Tibial nerve (tissue), 4 donors: ENCODE data around the gene BDH2. TPM values are rescaled to one million over a fixed set of nuclear protein-coding genes. Genes with fewer than 3 reads are reported as not detected.

Experiments
- DNase-seq, 2 donors: peaks; one replicate each; pipeline ENCODE4 v3.0.0-alpha.2; 2019; ENCODE audit warnings: low spot score in 2 of 2
- H3K27ac ChIP-seq, 4 donors: fragments of 200-600 bp; sonication (generic) in 3 of 4; one replicate each; pipeline ENCODE4 v1.5.1; 2017 to 2019; ENCODE audit warnings: mild to moderate bottlenecking in 1 of 4
- H3K27me3 ChIP-seq, 2 donors: fragments of 200-600 bp; sonication (generic) in 1 of 2; one replicate each; pipeline versions ENCODE4 v1.5.1 to v1.6.0; 2017 to 2019
- H3K36me3 ChIP-seq, 3 donors: fragments of 200-600 bp; sonication (generic); one replicate each; pipeline ENCODE4 v1.5.1; 2018 to 2019
- H3K4me1 ChIP-seq, 4 donors: fragments of 200-600 bp; sonication (generic) in 3 of 4; one replicate each; pipeline ENCODE4 v1.5.1; 2017 to 2019
- H3K4me3 ChIP-seq, 4 donors: fragments of 200-600 bp; sonication (generic) in 3 of 4; one replicate each; pipeline ENCODE4 v1.5.1; 2017 to 2019; ENCODE audit warnings: mild to moderate bottlenecking in 1 of 4, moderate library complexity in 1 of 4
- H3K9me3 ChIP-seq, 4 donors: fragments of 200-600 bp; sonication (generic) in 3 of 4; one replicate each; pipeline ENCODE4 v1.5.1; 2017 to 2019
- EP300 ChIP-seq, 2 donors: sonication (generic); formaldehyde crosslinking; IDR thresholded peaks; one replicate each; pipeline ENCODE4 v1.6.1; 2017; ENCODE audit warnings: antibody characterized with exemption in 2 of 2, mild to moderate bottlenecking in 1 of 2
- POLR2A ChIP-seq, 2 donors: fragments of 450-650 bp; IDR thresholded peaks; one replicate each; pipeline ENCODE4 v1.6.1; 2017; ENCODE audit warnings: antibody characterized with exemption in 2 of 2, mild to moderate bottlenecking in 2 of 2, moderate library complexity in 2 of 2
- WGBS, 2 donors: methylation state at CpG; one replicate each; pipeline ENCODE4 v1.1.5; 2018; 5-methylcytosine and 5-hydroxymethylcytosine counted together
- total RNA-seq, 4 donors: library from RNA; depleted of rRNA; stranded (reverse); fragments of >200 nt; gene quantifications; one replicate each; pipeline ENCODE4 v1.1.0, GENCODE V29; 2016
- TF ChIP-seq, protein P1 (sequence below), 5 experiments: fragments of 200-600 bp in 3 of 5; fragments of 450-650 bp in 2 of 5; sonication (generic) in 3 of 5; IDR thresholded peaks; one replicate each; pipeline ENCODE4 v1.5.1; 2016 to 2019; ENCODE audit warnings: antibody characterized with exemption in 5 of 5, mild to moderate bottlenecking in 3 of 5, moderate library complexity in 2 of 5

The BDH2 gene
- total RNA-seq, 4 donors from 2014 or later = 35.7 to 95.3 (median 72.4) TPM

DNA sequence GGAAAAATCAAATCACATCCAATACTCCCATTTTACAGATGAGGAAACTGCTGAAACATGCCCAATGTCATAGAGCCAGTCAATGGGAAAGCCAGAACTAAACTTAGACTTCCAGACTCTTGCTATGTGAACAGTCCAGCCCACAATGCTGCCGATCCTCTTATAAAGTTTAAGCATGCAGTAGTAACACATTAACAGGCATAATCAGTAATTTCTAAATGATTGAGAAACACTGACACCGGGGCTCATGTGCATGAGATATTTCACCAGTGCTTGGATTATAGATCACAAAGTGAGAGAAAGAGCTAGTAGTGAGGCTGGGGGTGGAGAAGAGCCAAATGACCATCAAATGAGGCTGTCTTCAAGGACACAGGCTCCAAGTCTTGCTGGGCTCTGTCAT lies 2.5 kb downstream of the BDH2 start:
- H3K4me1 ChIP-seq = peaks cover 0 to 43% (median 17%) of the 10 kb centered on the region in 4 donors
- TF ChIP-seq, protein P1, sequence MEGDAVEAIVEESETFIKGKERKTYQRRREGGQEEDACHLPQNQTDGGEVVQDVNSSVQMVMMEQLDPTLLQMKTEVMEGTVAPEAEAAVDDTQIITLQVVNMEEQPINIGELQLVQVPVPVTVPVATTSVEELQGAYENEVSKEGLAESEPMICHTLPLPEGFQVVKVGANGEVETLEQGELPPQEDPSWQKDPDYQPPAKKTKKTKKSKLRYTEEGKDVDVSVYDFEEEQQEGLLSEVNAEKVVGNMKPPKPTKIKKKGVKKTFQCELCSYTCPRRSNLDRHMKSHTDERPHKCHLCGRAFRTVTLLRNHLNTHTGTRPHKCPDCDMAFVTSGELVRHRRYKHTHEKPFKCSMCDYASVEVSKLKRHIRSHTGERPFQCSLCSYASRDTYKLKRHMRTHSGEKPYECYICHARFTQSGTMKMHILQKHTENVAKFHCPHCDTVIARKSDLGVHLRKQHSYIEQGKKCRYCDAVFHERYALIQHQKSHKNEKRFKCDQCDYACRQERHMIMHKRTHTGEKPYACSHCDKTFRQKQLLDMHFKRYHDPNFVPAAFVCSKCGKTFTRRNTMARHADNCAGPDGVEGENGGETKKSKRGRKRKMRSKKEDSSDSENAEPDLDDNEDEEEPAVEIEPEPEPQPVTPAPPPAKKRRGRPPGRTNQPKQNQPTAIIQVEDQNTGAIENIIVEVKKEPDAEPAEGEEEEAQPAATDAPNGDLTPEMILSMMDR (IDR thresholded peaks at IDR 0.05) = no peak
- no peak for TF ChIP-seq POLR2A (IDR thresholded peaks at IDR 0.05)
- TF ChIP-seq EP300 (IDR thresholded peaks at IDR 0.05) = no peak
- H3K4me3 ChIP-seq = no peak overlapping the region
- 85 to 90% methylated on average over 2 of the region's 2 CpGs for WGBS, 2 donors
- peaks cover 0 to 6% (median 0%) of the 10 kb centered on the region in 3 donors for H3K36me3 ChIP-seq
- no peak overlapping the region for H3K27ac ChIP-seq
- no peak for DNase-seq
- no peaks in the 10 kb centered on the region for H3K9me3 ChIP-seq
- no peaks in the 10 kb centered on the region for H3K27me3 ChIP-seq

DNA sequence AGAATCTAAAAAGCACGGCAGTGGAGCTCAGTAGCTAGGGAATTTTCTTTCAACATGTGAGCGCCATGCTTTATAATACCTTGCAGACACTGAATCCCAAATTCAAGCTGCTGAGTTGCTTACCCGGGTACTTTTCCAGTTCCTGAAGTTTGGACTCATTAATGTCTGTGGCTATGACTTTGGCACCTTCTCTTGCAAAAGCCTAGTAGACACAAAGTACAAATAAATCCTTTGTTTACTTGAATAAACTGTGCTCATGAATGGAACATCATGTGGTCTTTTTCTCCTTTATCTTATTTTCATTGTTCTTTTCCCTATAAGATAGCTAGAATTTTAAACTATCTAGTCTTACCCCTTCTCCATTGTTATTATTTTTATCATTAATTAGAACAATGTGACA lies 4.6 kb downstream of the BDH2 start:
- no peak overlapping the region for H3K27ac ChIP-seq
- no peak overlapping the region for H3K4me3 ChIP-seq
- no peaks in the 10 kb centered on the region for H3K27me3 ChIP-seq
- no peak for TF ChIP-seq EP300 (IDR thresholded peaks at IDR 0.05)
- H3K9me3 ChIP-seq = no peaks in the 10 kb centered on the region
- no peak for DNase-seq
- H3K4me1 ChIP-seq = peaks cover 0 to 50% (median 17%) of the 10 kb centered on the region in 4 donors
- H3K36me3 ChIP-seq = peaks cover 0 to 25% (median 5%) of the 10 kb centered on the region in 3 donors
- 79 to 80% methylated on average over 3 of the region's 3 CpGs for WGBS, 2 donors

DNA sequence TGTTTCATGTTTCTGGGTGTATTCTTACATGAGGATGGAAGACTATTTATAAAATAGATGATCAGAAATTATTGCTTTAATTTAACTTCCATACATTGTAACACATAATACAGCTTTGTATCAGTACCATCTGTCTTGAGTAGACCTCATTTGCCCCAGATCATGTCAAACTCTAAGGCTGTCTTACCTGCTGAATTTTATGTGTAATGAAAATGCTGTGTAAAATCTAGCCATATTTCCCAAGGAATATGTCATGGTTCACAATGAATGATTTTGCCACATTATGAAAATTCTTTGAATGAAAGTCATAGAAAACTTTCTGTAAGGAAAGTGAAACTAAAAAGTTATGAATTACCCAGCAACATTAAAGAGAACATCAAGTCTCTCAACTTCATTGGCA lies 7.4 kb downstream of the BDH2 start:
- Histone ChIP-seq H3K27me3 (no peaks in the 10 kb centered on the region), H3K9me3 (no peaks in the 10 kb centered on the region), H3K36me3 (peaks cover 0 to 53% (median 8%) of the 10 kb centered on the region in 3 donors), H3K27ac (peak overlapping the region in 1 of 4 donors; percentile 4), H3K4me1 (peaks cover 0 to 29% (median 4%) of the 10 kb centered on the region in 4 donors), H3K4me3 (no peak overlapping the region)
- no peak for DNase-seq
- TF ChIP-seq, protein P1 (IDR thresholded peaks at IDR 0.05) = no peak
- no peak for TF ChIP-seq EP300 (IDR thresholded peaks at IDR 0.05)
- no peak for TF ChIP-seq POLR2A (IDR thresholded peaks at IDR 0.05)

DNA sequence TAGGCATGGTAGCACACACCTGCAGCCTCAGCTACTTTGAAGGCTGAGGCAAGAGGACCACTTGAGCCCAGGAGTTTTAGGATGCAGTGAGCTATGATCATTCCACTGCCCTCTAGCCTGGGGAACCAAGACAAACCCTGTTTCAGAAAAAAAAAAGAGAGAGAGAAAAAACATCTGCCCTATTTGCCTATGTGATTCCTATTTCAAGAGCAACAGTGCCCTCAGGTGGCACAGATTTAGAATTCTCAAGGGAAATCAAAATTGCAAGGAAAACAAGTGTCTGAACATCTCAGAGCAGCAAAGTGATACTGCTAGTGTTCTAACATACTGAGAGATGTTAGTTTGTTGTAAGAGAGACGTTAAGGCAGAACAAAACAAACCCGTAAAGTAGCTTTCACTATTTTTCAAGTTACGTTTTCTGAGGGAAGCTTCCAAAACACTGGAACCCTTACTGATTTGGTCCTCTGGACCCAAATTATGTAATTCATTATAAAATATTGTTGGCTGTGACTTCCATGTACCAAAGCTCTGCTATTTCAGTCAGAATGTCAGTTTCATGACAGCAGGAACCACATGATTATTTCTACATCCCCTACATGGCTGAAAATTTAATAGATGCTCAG lies 7.9 kb downstream of the BDH2 start:
- DNase-seq = no peak
- H3K4me3 ChIP-seq = no peak overlapping the region
- peaks cover 0 to 58% (median 8%) of the 10 kb centered on the region in 3 donors for H3K36me3 ChIP-seq
- H3K4me1 ChIP-seq = peaks cover 0 to 29% (median 3%) of the 10 kb centered on the region in 4 donors
- no peak overlapping the region for H3K27ac ChIP-seq
- H3K27me3 ChIP-seq = no peaks in the 10 kb centered on the region
- H3K9me3 ChIP-seq = no peaks in the 10 kb centered on the region
- 55% methylated on average over 3 of the region's 3 CpGs for WGBS, 2 donors
- no peak for TF ChIP-seq POLR2A (IDR thresholded peaks at IDR 0.05)
- TF ChIP-seq, protein P1 (IDR thresholded peaks at IDR 0.05) = peak; percentile 13 to 46 (median 38)

DNA sequence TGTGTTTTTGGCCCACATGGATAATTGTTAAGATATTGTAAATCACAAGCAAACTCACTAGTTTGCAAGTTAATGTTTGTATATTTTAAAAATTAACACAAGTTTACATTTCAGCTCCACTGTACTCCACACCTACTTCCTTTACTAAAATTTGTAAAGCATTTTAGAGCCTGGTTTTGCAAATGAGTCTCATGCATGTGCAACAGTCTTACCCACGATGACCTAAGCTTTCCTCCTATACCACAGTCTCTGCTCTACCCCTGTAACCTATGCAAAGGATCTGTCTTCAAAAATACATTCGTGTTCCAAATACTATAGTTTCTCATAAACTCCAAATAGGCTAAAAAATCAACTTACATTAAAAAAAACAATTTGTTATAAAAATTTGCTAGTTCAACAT lies 10.2 kb downstream of the BDH2 start:
- 92 to 95% methylated on average over 2 of the region's 2 CpGs for WGBS, 2 donors
- Histone ChIP-seq H3K4me1 (peaks cover 0 to 16% (median 0%) of the 10 kb centered on the region in 4 donors), H3K27ac (no peak overlapping the region), H3K4me3 (no peak overlapping the region), H3K36me3 (peaks cover 0 to 81% (median 11%) of the 10 kb centered on the region in 3 donors), H3K9me3 (no peaks in the 10 kb centered on the region), H3K27me3 (no peaks in the 10 kb centered on the region)
- DNase-seq = no peak
- TF ChIP-seq EP300 (IDR thresholded peaks at IDR 0.05) (no peak), POLR2A (IDR thresholded peaks at IDR 0.05) (no peak)
- TF ChIP-seq, protein P1 (IDR thresholded peaks at IDR 0.05) = no peak
